HG03097 (cell line): ENCODE data around the gene ZNF45.
"Not testable (repeated sequence)": the region's sequence is repeated elsewhere in the genome, so short reads cannot be mapped to it uniquely, and the experiment has no call there.

Experiments used
- ATAC-seq: cut with Tn5 transposase; IDR thresholded peaks from one replicate; pipeline ENCODE4 v1.9.1; 2021; ENCODE audit not compliant: unreplicated experiment, low FRiP score

ZNF45 gene

DNA sequence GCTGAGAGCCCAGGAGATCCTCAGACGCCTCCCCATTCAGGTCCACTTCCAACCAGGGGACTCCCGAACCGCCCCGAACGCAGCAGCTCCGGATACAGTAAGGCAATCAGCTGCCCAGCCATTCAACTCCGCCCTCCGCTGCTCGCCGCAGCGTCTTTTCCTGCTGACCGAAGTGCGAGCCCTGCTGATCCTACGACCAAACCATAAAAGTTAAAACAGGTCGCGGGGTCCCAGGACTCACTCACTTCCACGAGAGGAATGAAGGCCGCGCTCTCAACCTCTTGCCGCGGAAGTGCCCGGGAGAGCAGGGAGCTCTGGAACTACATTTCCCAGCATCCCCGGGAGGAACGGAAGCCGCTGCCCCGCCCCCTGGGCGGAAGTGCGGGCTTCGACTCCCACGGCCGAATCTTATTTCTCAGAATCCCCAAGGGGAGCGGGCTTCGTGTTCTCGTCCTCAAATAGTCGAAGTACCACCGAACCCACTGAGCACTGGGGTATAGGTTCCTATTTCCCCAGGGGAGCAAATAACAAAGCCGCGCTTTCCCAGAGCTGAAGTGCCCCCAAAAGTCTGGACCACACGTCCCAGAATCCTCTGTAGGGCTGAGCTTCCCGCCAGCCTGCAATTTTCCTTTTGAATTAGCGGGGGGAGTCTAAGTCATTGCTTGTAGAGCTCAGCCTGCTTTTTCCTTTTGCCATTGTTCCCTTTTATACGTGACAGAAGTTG, at the start of gene ZNF45:
Gene ZNF45 (minus strand): TSS at position 298 of the 724 bp plus-strand sequence. CDS start 13,097 bp downstream, outside the sequence.
- ATAC-seq, result peak; percentile 90

DNA sequence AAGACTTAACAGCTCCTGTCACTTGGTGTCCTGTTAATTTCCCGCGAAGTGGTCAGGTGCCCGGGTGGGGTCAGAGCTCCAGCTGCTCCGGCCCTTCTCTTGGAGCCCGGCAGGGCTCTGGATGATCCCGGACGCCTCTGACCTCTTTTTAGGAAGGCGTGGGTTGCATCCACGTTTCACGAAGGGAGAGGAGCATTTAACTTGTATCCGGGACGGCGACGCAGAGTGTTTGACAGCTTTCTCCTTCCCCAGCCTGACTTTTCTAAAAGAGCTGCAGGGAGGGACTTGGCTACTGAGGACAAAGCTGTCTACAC, 49.6 kb upstream of the ZNF45 start:
- peak; percentile 24 for ATAC-seq

DNA sequence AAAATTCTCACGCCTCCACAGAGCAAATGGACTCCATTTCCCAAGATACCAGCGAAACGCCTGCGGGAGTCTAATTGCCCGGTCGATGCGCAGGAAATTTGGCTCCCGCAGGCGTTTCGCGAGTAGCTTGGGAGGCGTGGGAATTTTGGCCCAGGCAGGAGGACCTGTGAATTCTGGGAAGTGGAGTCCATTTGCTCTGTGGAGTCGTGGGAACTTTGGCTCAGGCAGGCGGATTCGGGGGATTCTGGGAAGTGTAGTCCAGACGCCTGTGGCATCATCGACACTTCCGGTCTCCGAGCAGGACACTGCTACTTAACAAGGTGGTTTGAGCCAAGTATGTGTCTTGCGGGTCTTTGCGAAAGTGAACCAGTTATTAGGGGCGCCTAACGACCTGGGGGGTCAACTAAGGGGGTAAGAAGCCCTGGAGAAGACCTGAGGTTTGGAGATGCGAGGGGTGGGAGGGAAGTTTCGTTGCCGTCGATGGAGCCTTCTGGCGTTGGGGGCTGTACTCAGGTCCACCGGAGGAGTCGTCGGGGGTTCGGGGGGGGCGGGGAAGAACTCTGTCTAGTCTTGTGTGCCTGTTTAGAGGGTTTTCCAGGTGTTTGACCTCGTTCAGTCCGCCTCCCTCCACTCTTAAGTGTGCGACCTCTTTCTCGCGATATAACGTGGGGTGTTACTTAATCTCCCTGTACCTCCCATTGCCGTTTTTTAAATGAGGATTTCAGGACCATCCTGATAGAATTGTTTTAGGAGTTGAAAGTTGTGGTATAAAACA, 49.0 kb upstream of the ZNF45 start, which contains the start of gene ZNF155:
Gene ZNF155 (plus strand): TSS at position 277 of the 775 bp plus-strand sequence. CDS start 4,356 bp downstream, outside the sequence.
- peak; percentile 86 for ATAC-seq

DNA sequence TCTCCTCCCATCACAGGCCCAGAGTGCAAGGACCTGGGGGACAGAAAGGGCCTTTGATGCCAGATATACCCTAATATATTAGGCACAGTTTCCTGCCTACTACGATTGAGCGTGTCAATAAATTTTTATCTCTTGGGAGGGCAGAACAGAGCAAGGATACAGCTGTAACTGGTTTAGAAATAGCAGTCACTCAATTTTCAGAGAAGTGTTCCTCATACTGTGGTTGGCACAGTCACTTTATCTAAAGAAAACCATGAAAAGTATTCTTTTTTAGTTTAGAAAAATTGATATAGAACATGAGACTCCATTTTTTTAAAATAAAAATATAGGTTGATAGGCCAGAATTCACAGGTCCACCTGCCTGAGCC, 48.4 kb upstream of the ZNF45 start:
- peak; percentile 22 for ATAC-seq

DNA sequence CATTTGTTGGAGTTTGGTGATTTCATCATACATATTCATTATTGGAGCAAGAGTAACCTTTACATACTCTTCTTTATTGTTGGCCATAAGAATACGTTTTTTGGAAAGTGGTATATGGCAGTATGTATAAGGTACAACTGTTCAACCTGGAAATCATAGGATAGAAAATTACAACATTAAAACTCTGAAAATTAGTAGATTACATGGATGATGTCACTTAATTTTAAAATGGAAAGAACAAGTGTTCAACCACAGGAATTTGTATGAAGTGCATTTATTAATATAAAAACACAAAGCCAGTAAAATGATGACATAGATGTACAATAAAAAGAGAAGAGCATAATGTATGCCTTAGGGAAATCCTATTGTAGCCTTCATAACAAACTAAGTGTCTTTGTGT, 41.6 kb upstream of the ZNF45 start:
- ATAC-seq, result no peak

DNA sequence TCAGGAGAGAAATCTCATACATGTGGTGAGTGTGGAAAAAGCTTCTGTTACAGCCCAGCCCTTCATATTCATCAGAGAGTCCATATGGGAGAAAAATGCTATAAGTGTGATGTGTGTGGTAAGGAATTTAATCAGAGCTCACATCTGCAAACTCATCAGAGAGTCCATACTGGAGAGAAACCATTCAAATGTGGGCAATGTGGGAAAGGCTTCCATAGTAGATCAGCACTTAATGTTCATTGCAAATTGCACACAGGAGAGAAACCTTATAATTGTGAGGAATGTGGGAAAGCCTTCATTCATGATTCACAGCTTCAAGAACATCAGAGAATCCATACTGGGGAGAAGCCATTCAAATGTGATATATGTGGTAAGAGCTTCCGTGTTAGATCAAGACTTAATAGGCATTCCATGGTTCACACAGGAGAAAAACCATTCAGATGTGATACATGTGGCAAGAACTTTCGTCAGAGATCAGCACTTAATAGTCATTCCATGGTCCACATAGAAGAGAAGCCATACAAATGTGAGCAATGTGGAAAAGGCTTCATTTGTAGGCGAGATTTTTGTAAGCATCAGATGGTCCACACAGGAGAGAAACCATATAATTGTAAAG, 31.1 kb upstream of the ZNF45 start:
- no peak for ATAC-seq

DNA sequence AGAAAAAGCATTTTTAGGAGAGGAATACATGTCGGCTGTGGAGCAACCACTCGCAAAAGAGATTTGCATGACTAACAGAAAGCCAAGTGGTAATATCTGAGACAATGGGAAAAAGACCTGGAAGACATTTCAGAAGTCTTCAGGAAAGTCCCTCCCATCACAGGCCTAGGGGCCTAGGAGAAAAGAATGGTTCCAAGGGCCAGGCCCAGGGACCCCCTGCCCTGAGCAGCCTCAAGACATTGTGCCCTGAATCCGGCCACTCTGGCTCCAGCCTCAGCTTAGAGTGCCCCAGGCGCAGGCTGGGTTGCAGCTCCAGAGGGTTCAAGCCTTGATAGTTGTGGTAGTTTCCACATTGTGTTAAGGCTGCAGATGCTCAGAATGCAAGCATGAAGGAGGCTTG, 25.3 kb upstream of the ZNF45 start:
- ATAC-seq, result no peak

DNA sequence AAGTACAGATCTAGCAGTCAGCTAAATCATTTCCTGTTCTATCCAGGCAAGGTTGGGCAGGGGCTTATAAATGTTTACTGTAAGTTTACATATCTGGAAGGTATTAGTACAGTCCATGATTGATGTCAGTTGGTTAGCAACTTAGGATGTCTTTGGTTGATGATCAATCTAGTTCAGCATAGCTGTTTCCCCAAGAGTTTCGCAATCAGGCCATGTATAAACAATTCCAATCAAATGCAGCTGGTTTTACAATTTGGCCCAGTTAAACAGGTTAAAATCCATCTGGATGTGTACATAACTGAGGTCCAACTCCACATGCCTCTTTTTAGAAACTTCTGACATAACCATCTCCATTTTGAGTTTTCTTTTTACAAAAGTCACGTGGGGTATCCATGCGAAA, 22.8 kb upstream of the ZNF45 start:
- ATAC-seq, result no peak

DNA sequence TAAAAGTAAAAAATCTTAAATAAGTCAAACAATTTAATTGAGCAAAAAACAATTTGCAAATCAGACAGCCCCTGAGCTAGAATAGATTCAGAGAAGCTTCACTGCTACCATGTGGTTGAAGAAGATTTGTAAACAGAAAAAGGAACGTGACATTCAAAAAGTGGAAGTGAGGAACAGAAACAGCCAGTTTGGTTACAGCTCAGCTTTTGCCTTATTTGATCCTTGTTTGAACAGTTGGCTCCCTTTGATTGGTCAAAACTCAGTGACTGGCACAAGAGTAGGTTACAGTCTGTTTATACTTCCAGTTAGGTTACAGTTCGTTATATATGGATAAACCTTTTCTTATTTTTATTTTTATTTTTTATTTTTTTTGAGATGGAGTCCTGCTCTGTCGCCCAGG, 21.7 kb upstream of the ZNF45 start:
- ATAC-seq, result no peak

DNA sequence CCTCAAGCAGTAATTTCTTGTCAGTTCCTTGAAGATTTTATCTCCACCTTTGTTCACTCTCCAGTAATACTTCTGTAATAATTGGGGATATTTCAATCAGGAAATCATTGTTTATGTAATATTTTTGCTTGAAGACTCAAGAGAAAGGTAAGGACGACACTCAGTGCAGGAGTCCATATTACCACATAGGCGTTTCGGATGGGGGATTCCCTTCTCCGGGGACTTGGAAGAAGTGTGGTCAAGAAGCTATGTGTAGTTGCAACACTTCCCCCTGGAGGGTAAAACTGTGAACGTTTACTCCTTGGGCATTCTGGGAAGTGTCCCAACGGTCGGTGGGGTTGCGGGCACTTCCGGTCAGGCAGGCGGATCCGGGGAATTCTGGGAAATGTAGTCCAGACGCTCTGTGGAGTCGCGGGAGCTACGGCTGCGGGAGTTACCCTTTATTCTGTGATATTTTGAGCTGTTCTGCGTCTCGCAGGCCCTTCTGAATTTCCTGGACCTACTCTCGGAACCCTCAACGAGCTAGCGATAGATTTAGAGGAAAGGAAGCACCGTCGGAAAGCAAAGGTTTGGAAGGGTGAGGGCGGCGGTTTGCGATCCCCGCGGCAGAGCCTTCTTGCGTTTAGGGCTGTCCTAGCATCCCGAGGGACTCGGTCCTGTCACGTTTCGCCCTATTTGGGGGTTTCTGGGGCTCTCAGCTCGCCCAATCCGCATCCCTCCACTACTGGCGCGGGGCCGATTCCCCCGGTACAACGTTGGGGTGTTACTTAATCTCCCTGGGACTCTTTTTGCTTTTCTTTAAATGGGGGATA, 16.0 kb upstream of the ZNF45 start, which contains the start of gene ZNF221:
Gene ZNF221 (plus strand): TSS at position 395 of the 812 bp plus-strand sequence. CDS start 11,499 bp downstream, outside the sequence.
- peak; percentile 95 for ATAC-seq

DNA sequence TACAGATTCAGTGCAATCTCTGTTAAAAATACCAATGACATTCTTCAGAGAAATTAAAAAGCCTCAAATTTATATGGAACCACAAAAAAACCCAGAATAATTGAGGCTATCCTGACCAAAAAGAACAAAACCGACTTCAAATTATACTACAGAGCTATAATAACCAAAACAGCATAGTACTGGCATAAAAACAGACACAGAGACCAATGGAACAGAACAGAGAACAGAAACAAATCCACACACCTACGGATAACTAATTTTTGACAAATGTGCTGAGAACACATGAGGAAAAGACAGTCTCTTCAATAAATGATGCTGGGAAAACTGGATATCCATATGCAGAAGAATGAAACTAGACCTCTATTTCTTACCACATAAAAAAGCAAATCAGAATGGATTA, 14.7 kb upstream of the ZNF45 start:
- ATAC-seq, result not testable (repeated sequence)

DNA sequence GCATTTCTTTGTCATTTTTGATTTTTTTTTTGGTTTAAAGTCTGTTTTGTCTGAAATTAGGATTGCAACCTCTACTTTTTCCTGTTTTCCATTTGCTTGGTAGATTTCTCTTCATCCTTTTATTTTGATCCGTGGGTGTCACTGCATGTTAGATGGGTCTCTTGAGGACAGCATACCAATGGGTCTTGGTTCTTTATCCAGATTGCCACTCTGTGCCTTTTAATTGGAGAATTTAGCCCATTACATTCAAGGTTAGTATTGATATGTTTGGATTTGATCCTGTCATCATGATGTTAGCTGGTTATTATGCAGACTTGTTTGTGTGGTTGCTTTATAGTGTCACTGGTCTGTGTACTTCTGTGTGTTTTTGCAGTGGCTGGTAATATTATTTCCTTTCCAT, 12.3 kb upstream of the ZNF45 start:
- ATAC-seq, result not testable (repeated sequence)

DNA sequence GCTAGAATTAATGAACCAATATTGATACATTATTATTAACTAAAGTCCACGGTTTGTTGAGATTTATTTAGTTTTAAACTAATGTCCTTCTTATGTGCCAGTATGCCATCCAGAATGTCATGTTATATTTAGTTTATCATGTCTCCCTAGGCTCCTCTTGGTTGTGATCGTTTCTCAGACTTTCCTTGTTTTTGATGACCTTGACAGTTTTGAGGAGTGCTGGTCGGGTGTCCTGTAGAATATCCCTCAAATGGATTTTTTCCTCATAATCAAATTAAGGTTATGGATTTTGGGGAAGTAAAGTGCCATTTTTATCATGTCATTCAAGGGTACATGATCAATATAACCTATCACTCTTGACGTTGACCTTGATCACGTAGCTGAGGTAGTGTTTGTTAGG, 6.1 kb upstream of the ZNF45 start:
- ATAC-seq, result no peak

DNA sequence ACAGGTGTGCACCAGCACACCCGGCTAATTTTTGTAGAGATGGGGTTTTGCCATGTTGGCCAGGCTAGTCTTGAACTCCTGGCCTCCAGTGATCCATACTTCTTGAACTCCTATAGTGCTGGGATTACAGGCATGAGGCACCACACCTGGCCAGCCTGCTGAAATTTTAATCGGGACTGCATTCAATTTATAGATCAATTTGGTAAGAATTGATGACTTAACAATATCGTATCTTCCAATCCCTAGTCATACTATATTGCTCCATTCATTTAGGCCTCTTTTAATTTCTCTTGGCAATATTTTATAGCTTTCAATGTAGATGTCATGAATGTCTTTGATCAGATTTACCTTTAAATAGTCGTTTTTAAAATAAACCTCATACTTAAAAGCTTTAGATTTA, 5.6 kb upstream of the ZNF45 start:
- no peak for ATAC-seq

DNA sequence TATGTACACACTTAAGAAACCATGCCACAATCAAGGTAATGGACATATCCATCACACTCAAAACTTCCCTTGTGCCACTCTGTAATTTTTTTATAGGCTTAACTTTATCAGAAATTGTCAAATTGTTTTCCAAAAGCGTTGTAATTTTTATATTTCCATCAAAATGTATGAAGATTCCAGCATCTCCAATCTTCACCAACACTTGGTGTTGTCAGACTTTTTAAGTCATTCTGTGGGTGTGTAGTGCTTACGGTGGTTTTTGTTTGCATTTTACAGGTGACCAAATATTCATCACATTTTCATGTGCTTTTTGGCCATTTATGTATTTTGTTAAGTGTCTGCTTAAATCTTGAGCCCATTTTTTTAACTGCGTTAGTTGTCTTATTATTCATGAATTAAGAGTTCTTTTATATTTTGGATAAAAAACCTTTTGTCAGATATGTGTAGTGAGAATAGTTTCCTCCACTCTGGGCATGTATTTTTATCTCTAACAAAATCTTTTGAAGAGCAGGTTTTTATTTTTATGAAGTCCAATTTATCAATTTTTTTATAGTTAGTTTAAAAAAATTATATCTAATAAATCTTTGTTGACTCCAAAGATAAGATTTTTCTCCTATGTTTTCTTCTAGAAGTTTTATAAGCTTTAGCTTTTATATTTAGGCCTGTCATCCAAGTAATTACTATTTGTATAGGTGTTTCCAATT, 4.6 kb upstream of the ZNF45 start:
- no peak for ATAC-seq

DNA sequence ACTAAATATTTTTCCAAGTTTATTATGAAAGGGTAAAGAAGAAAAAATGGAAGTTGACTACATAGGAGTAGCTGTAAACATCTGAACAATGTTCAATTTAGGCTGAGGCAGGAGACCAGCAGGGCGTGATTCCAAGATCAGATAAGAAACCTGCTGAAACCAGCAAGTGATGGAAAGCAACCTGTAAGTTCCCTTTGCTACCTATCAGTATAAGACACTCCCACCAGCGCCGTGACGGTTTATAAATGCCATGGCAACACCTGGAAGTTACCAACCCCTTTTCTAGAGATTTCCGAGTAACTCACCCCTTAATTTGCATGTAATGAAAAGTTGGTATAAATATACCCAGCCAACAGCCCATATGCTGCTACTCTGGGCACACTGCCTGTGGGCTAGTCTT, 1.1 kb upstream of the ZNF45 start:
- ATAC-seq, result no peak

DNA sequence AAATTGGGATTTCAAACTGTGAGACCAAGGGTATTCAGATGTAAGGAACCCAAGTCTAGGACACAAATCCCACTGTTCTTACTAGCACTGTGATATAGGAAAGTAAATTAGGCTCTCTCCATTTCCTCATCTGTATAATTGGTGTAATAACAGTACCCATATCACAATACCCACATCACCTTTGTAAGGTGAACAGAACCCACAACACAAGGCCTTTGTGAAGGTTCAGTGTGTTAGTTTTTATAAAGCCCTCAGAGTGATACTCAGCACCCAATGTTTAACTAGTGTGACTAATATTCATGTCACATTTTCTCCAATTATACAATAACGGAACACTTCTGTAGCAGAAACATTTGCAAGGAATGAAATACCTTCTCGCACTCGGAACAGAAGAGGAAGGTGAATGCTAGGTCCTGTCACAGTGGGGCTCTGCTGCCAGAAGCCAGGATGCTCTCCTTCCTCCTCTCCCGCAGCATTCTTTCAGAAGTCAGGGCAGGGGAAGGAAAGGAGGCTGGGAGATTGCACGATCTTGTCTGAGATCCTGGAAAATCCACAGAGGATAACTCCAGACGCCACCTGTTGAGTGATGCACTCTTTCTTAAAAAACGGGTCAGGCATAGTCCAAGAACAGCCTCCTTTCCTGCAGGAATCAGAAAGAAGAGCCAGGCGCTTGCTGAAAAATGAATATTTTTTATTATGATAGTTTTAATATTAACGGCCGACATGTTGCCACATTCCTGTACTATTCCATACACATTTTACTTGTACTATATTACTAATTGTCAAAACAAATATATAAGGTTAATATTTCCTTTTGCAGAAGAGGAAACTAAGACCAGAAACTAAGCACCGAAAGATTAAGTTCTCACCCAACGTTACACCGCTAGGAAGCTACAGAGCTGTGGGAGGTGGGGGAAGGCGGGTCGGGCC, 762 bp downstream of the ZNF45 start:
- ATAC-seq, result no peak

DNA sequence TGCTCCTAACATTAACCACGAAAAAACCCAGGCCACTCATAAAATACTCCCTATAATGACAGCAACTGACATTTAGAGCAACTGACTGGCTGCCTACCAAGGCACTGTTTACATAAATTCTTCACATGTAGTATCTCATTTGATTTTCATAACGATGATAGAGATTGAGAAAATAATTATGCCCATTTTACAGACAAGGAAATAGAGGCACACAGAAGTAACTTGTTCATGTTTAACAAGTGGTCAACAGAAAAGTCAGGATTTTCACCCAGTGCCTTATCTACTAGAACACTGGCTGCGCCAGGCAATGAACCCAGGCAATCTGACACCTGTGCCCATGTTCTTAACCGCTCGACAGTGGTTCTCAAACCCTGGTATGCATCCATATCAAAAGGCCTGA, 6.3 kb downstream of the ZNF45 start:
- ATAC-seq, result no peak

DNA sequence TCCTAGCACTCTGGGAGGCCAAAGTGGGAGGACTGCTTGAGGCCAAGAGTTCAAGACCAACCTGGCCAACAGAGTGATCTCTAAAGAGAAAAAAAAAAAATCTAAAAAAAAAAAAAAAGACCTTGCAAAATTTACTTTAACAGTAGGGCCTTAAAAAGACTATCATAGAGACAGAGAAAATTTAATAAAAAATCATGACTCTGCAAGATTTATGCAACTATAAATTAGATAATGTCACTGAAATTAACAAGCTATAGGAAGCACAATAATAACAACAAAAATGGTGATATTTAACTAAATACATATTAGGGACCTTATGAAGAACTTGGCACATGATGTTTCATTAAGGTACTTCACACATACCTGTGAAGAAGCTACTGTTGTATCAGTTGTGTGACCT, 11.2 kb downstream of the ZNF45 start:
- no peak for ATAC-seq
